HG03457 (cell line): ENCODE results near the gene CCDC167.

ENCODE experiments used
- ATAC-seq: cut with Tn5 transposase; IDR thresholded peaks from one replicate; pipeline ENCODE4 v1.9.1; 2021; ENCODE audit warnings: moderate number of reproducible peaks; ENCODE audit not compliant: unreplicated experiment

The CCDC167 gene

GRCh38 chr6:37531026-37531425 lies 31.3 kb upstream of the CCDC167 start:
- no peak for ATAC-seq

DNA sequence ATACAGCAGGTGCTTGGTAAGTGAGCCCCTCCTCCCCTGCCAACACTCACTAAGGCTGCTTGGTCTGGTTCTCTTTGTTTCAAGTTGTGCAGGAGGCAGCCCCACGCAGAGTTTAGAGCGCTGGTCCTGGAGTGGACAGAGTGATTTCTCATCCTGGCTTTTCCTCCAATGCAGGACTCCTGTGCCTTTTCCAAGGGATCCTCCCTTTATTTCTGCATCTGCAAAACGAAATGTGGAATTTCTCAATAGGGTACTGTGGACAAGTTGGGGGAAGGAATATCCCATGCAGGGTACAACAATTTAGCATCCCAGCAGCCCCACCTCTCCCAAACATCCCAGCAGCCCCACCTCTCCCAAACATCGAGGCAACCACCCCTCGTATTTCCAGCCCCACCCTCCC lies 30.6 kb upstream of the CCDC167 start:
- no peak for ATAC-seq

DNA sequence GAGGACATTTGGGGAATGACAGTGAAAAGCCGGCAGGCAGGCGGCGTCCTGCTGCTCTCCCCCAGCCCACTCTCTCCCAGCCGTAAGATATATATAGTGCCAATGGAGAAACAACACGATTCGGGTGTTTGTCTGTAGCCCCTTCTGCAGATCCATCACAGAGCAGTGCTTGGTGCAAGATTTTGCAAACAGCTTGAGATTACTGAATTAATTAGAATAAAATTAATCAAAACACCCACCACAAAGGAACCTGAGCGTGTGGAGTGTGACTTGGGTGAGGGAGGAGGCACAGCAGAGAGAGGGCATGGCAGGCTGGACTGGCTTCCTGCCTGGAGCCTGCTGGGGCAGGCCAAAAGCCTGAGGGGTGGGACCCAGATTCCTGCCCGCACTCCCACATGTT lies 28.8 kb upstream of the CCDC167 start:
- no peak for ATAC-seq

DNA sequence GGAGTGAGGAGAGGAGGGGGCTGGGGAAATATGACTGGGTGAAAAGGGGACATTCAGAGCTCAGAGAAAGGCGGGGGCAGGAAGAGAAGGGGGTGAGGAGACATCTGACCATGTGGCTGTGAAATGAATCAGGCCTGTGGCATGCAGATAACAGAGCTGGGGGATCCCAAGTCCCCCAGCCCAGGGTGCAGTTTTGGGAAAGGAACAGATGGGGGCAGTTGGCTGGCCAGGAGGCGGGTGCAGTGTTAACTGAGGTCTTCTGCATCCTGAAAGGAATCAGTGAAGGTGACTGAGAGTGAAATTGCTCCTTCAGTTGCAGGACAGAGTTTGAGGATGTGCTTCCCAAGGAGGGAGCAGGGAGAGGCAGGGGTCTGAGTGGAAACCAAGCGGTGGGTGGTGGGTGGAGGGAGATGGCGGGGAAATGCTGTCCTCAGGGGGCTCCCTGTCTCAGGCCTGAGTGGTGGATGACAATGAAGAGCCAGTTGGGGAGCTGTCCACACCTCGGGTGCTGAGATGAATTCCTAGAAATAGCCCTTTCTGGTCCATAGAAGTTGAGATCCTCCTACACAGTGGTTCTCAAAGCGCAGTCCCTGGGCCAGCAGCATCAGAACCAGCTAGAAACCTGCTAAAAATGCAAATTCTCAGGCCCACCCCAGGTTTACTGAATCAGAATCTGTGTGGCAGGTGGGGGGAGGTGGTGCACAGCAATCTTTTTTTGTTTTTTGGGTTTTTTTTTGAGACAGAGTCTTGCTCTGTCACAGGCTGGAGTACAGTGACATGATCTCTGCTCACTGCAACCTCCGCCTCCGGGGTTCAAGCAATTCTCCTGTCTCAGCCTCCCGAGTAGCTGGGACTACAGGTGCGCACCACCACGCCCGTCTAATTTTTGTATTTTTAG lies 26.0 kb upstream of the CCDC167 start:
- no peak for ATAC-seq

GRCh38 chr6:37524970-37525318 lies 25.3 kb upstream of the CCDC167 start:
- no peak for ATAC-seq

- no peak for ATAC-seq
Observed at GRCh38 chr6:37524025-37524969, 24.6 kb upstream of the CCDC167 start.

- ATAC-seq = no peak
Observed at GRCh38 chr6:37523412-37523811, 23.7 kb upstream of the CCDC167 start.

DNA sequence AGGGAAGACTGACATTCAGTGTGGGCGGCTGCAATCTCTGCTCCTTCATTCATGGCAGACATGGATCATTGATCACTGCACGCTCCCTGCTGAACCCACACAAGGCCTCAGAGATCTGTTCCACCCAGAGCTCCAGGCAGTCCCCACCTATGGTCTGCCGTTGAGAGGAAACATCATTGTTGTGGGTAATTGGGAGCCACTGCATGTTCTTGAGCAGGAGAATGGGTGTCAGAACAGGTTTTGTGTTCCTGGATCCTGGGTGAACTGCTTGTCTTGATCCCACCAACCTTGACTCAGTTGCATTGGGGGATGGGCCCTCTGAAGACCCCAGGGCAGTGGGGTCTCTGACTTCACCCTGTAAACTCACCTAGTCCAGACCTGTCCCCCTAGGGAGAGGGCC lies 23.1 kb upstream of the CCDC167 start:
- ATAC-seq = no peak

GRCh38 chr6:37521674-37522073 lies 22.0 kb upstream of the CCDC167 start:
- ATAC-seq = no peak

DNA sequence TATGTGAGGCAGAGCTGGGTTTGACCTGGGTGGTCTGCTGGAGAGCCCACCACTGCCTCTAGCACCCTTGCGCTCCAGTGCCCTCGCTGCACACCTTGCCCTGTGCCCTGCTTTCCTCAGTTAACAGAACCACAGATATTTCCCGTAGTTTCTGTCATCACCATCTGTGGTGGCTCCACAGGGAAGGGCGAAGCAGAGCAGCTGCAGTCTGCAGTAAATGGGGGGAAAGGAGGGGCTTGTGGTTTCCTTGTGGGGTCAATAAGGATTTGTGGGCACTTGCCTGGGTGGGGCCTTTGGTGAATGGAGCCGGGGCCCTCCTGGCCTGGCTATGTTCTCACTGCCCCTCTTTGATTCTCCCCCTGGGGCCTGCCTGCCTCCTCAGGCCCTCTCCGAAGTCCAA lies 21.2 kb upstream of the CCDC167 start:
- no peak for ATAC-seq

DNA sequence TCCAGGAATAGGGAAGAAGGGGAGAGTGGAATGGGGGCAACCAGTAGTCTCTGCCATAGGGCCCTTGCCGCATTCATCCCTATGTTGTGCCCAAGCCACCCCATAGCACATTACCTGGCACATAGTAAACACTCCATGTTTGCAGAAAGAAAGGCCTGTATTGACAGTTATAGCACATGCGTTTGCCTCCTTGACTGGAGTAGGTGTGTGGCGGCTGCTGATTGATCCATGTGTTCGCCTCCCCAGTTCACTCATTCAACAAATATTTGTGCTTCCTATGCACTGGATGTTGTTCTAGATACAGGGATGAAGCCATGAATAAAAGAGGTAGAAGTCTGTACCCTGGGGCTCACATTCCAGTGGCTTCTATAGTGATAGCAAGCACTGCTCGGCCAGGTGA lies 19.8 kb upstream of the CCDC167 start:
- ATAC-seq = no peak

DNA sequence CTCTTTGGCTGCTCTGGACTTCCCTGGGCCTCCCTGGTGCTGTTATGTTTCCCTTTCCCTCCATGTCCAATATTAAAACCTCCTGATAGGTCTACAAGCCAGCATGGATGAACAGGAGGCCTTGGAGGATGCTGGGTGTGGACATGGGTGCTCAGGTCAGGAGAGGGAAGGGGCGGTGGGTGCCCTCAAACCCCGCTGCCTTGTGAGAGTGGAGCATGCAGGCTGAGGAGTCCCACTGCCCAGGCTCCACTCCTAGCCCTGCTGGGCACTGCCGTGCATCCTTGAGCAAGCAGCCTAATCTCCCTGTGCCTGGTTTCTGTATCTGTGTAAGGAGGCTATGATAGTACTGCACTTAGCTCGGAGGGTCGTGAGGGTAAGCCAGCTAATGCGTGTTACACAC lies 18.4 kb upstream of the CCDC167 start:
- no peak for ATAC-seq

DNA sequence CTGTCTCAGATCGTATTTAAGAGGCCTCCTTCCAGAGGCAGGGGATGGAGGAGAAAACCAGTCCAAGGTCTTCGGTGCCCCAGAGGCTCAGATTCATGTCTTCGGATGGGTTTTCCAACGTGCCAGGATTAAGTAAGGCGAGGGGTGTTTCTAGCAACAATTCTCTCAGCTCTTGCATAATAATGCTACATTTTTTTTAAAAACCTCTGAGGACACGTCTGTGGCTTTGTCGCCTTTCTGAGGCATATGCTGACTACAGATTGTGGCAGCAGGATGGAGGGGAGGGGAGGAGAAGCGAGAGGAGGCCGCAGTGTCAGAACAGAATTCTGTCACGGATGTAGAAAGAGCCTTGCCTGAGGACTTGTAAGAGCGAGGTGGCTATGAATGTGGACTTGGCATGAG lies 17.7 kb upstream of the CCDC167 start:
- ATAC-seq = no peak

- no peak for ATAC-seq
Observed at GRCh38 chr6:37516920-37517405, 17.3 kb upstream of the CCDC167 start.

DNA sequence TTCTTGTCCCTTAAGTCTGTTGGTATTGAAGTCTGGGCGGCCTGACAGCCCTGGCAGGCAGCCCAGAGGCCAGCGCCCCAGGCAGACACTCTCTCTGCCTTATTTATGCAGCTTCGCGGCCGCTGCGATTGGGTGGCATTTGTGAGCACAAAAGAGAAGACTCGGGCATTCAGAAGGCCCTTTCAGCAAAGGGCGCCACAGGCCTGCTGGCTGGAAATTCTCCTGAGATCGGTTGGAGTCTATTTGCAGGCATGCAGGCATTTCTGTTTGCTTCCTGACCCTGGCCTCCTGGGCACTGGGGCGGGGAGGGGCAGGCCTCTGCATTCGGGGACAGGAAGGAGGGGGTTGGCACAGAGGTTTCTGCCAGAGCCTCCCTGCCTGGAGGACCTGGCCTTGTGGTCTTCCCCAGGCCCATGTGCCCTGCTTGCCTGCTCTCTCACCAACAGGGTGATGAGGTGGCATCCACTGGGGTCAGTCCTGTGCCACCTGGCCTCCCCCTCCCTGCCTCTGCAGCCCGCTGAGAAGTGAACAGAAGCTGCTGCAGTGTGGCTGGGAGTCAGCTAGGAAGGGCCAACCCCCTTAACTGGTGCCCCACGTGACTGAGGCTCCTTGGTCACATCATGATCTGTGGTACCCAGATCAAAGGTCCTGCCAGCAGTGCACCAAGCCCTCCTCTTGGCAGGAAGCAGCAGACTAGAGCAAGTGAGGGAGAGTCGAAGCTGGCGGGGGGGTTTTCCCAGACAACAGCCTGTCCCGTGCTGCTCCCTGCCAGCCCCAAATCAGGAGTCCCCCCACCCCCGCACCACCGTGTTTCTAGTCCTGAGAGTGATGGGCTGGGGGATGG lies 16.6 kb upstream of the CCDC167 start:
- peak; percentile 63 for ATAC-seq

DNA sequence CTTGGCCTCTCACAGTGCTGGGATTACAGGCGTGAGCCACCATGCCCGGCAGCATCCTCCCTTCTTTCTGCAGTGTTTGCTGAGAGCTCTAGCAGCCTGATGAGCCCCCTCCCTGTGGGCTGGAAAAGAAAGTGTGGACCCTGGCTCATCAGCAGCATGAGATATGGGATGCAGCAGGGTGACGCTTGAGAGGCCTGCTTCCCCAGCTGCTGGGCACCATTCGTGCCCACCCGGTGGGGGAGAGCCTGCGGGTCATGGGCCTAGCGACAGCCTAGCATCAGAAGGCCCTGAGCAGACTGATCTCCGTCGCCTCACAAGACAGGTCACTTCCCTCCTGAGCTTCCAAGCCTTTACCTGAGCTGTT lies 16.0 kb upstream of the CCDC167 start:
- no peak for ATAC-seq

DNA sequence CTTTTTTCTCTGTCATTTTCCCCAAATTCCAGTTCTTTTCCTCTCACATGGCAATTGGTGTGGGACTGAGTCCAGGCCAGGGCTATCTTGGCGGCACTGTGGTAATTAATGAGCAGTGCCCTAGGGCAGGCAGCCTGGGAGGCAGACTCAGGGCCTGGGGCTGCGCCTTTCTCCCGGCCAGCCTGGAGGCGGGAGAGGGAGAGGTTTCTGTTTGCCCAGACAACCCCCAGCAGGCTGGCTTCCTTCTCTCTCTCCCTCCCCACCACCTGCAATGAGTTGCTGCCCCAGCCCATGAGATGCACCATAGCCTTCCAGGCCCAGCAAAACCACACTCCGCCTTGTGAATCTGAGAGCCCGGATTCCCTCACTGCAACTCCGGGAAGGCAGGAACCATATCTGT lies 15.1 kb upstream of the CCDC167 start:
- no peak for ATAC-seq

DNA sequence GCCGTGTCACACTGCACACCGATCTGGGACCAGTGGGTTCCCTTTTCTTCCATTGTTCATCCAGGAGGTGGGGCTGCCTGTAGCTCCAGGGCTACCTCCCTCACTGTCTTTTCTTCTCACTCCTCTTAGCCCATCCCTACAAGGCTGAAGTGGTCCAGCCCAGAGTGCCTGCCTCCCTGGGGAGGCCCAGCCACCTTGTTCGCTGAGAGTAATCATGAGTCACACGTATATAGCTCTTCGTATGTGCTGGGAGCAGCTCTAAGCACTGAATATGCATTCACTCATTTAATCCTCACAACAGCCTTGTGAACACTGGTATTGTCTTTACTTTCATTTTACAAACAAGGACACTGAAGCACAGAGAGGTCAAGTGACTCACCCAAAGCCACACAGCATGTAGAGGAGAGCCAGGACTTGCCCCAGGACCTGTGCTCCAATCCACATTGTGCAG lies 14.7 kb upstream of the CCDC167 start:
- no peak for ATAC-seq

DNA sequence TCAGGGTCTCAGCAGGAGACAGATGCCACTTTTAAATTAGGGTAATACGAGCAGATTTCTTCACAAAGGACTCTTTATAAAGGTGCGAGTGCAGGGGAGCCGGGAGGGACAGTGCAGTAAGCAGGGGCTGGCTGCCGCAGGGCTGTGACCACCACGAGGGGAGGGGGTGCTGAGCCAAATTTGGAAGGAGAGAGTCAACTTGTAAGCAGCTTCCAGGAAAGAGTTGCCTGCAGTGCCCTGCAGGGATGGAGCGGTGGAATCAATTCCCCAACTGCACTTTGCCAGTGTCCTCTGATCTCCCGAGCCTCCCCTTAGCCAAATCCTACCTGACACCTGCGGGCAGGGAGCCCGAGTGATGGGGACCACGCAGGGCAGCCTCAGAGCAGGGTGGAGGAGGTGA lies 13.9 kb upstream of the CCDC167 start:
- ATAC-seq = no peak

GRCh38 chr6:37513155-37513554 lies 13.5 kb upstream of the CCDC167 start:
- ATAC-seq = no peak
